ENCODE results near the gene MINK1.

DNA sequence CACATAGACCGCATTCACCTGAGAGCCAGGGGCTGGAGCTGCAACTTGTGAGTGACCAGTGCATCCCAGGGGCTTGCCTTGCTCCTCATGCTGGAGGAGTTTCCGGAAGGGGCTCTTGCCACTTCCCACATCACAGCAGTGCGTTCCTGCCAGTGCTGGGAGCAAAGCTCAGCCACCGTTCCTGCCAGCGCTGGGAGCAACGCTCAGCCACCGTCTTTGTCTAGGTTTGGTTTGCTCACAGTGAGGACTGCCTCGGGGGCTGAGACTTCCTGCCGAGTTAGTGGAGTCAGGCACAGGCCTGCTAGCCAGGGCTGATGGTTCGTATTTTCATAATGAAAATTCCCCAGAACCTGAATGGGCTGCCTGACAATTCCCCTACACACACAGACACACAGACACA lies 75.2 kb downstream of the MINK1 start:
- TF ChIP-seq, protein P1, sequence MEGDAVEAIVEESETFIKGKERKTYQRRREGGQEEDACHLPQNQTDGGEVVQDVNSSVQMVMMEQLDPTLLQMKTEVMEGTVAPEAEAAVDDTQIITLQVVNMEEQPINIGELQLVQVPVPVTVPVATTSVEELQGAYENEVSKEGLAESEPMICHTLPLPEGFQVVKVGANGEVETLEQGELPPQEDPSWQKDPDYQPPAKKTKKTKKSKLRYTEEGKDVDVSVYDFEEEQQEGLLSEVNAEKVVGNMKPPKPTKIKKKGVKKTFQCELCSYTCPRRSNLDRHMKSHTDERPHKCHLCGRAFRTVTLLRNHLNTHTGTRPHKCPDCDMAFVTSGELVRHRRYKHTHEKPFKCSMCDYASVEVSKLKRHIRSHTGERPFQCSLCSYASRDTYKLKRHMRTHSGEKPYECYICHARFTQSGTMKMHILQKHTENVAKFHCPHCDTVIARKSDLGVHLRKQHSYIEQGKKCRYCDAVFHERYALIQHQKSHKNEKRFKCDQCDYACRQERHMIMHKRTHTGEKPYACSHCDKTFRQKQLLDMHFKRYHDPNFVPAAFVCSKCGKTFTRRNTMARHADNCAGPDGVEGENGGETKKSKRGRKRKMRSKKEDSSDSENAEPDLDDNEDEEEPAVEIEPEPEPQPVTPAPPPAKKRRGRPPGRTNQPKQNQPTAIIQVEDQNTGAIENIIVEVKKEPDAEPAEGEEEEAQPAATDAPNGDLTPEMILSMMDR (IDR thresholded peaks at IDR 0.05), result no peak
- no peak for TF ChIP-seq POLR2A (IDR thresholded peaks at IDR 0.05)
- no peak for TF ChIP-seq POLR2AphosphoS5 (IDR thresholded peaks at IDR 0.05)

All from transverse colon (tissue), 4 donors.